OCI-LY1 (cell line): ENCODE results near the gene GP1BB.

Source experiments
- H2AFZ ChIP-seq: fragments of 200-600 bp; sonication (generic), shearing (Covaris generic); 2 replicates; pipeline ENCODE4 v1.6.0; 2014; ENCODE audit warnings: antibody characterized with exemption, mild to moderate bottlenecking, low read length
- H3F3A ChIP-seq: fragments of 200-600 bp; sonication (generic), shearing (Covaris generic); 2 replicates; pipeline ENCODE4 v1.6.0; 2014; ENCODE audit warnings: mild to moderate bottlenecking, antibody characterized with exemption, low read length, moderate library complexity; ENCODE audit not compliant: insufficient read depth
- H3K27ac ChIP-seq: fragments of 200-600 bp; sonication (generic); 2 replicates; pipeline ENCODE4 v1.5.1; 2014; ENCODE audit warnings: low read length, mixed run types, mild to moderate bottlenecking, low read depth; ENCODE audit not compliant: poor library complexity, severe bottlenecking
- H3K27me3 ChIP-seq: fragments of 200-600 bp; sonication (generic); 2 replicates; pipeline ENCODE4 v1.6.0; 2014; ENCODE audit warnings: antibody characterized with exemption, mild to moderate bottlenecking, low read length, moderate library complexity; ENCODE audit not compliant: insufficient read depth
- H3K36me3 ChIP-seq: fragments of 200-600 bp; sonication (generic); 2 replicates; pipeline ENCODE4 v1.6.1; 2014; ENCODE audit warnings: mild to moderate bottlenecking, antibody characterized with exemption, low read length, moderate library complexity, mixed read lengths; ENCODE audit not compliant: insufficient read depth
- H3K4me1 ChIP-seq: fragments of 200-600 bp; sonication (generic); 2 replicates; pipeline ENCODE4 v1.5.1; 2014; ENCODE audit warnings: mild to moderate bottlenecking, low read length, moderate library complexity; ENCODE audit not compliant: insufficient read depth, severe bottlenecking
- H3K4me2 ChIP-seq: fragments of 200-600 bp; sonication (generic), shearing (Covaris generic); 2 replicates; pipeline ENCODE4 v1.6.1; 2014; ENCODE audit warnings: low read length
- H3K4me3 ChIP-seq: fragments of 200-600 bp; sonication (generic); 2 replicates; pipeline ENCODE4 v1.5.1; 2014; ENCODE audit warnings: low read length, low read depth, mild to moderate bottlenecking, mixed read lengths; ENCODE audit not compliant: poor library complexity, severe bottlenecking
- H3K79me2 ChIP-seq: fragments of 200-600 bp; shearing (Covaris generic); 2 replicates; pipeline ENCODE4 v1.6.1; 2016; ENCODE audit warnings: mixed run types, low read length, mixed read lengths; ENCODE audit not compliant: insufficient read depth
- H3K9ac ChIP-seq: fragments of 200-600 bp; sonication (generic), shearing (Covaris generic); 2 replicates; pipeline ENCODE4 v1.6.1; 2014; ENCODE audit warnings: mild to moderate bottlenecking, low read length, mixed read lengths
- H3K9me2 ChIP-seq: fragments of 200-600 bp; sonication (generic), shearing (Covaris generic); 2 replicates; pipeline ENCODE4 v1.6.1; 2014; ENCODE audit warnings: low read depth, mild to moderate bottlenecking, low read length, mixed read lengths
- H3K9me3 ChIP-seq: fragments of 200-600 bp; shearing (Covaris generic); 2 replicates; pipeline ENCODE4 v1.6.1; 2014; ENCODE audit warnings: low read length, mixed read lengths
- H4K20me1 ChIP-seq: fragments of 200-600 bp; sonication (generic), shearing (Covaris generic); 2 replicates; pipeline ENCODE4 v1.6.0; 2016; ENCODE audit warnings: mild to moderate bottlenecking, low read length; ENCODE audit not compliant: insufficient read depth
- CTCF ChIP-seq: fragments of 200-600 bp; sonication (generic), shearing (Covaris generic); IDR thresholded peaks from 2 replicates; pipeline ENCODE4 v1.5.1; 2017; ENCODE audit warnings: mild to moderate bottlenecking, antibody characterized with exemption, low read length, moderate library complexity, mixed read lengths
- EZH2 ChIP-seq: fragments of 200-600 bp; sonication (generic), shearing (Covaris generic); IDR thresholded peaks from 2 replicates; pipeline ENCODE4 v1.8.0; 2017; ENCODE audit warnings: borderline replicate concordance, mixed run types, mild to moderate bottlenecking, antibody characterized with exemption, low read length, moderate library complexity, mixed read lengths

Gene GP1BB

GRCh38 chr22:19766240-19766510 lies 42.8 kb downstream of the GP1BB start:
- Histone ChIP-seq H3K27me3 (peaks cover 17% of the 10 kb centered on the region), H2AFZ (no peak overlapping the region), H3K9me3 (no peaks in the 10 kb centered on the region), H3K4me1 (peaks cover 8% of the 10 kb centered on the region), H3K79me2 (no peaks in the 10 kb centered on the region), H3K27ac (no peak overlapping the region), H3K9ac (no peak overlapping the region), H3F3A (no peaks in the 10 kb centered on the region), H3K4me2 (peak overlapping the region; percentile 70; the same call in 1 of the 2 replicates), H4K20me1 (no peaks in the 10 kb centered on the region), H3K4me3 (no peak overlapping the region), H3K9me2 (no peaks in the 10 kb centered on the region), H3K36me3 (no peaks in the 10 kb centered on the region)
- TF ChIP-seq EZH2 (no peak), CTCF (no peak)

DNA sequence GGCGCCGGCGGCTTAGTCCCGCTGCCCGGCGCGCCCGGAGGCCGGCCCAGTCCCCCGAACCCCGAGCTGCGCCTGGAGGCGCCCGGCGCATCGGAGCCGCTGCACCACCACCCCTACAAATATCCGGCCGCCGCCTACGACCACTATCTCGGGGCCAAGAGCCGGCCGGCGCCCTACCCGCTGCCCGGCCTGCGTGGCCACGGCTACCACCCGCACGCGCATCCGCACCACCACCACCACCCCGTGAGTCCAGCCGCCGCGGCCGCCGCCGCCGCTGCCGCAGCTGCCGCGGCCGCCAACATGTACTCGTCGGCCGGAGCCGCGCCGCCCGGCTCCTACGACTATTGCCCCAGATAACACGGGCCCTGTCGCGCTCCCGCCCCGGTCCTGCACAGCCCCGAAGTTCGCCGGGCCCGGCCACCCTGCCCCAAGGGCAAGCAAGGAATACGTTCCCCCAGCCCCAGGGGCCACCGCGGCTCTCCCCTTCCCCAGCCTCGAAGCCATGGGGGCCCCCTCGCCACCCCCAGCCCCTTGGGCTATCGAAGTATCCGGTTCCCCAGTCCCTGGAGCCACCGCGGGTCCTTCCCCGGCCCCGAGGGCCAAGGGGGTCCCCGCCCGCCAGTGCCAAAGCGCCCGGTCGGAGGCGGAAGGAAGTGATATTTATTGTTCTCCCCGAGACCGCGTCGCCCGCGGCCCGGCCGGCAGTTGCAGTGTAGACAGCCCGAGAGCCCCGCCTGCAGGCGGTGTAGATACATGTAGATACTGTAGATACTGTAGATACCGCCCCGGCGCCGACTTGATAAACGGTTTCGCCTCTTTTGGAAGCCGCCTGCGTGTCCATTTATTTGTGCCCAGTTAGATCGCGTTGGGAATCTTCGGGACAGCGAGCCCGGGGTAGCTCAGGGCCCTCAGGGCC lies 43.4 kb downstream of the GP1BB start:
- peak overlapping the region; percentile 44; the same call in 1 of the 2 replicates for H3K9ac ChIP-seq
- H3K9me2 ChIP-seq = no peaks in the 10 kb centered on the region
- H3K79me2 ChIP-seq = no peaks in the 10 kb centered on the region
- no peak overlapping the region for H2AFZ ChIP-seq
- H3K9me3 ChIP-seq = no peaks in the 10 kb centered on the region
- peaks cover 8% of the 10 kb centered on the region for H3K4me1 ChIP-seq
- H3K27me3 ChIP-seq = peaks cover 13% of the 10 kb centered on the region
- TF ChIP-seq CTCF (peak; percentile 63), EZH2 (no peak)
- no peaks in the 10 kb centered on the region for H4K20me1 ChIP-seq
- no peak overlapping the region for H3K27ac ChIP-seq
- no peaks in the 10 kb centered on the region for H3K36me3 ChIP-seq
- H3K4me3 ChIP-seq = peak overlapping the region; percentile 51
- H3F3A ChIP-seq = no peaks in the 10 kb centered on the region
- peak overlapping the region; percentile 70 for H3K4me2 ChIP-seq

DNA sequence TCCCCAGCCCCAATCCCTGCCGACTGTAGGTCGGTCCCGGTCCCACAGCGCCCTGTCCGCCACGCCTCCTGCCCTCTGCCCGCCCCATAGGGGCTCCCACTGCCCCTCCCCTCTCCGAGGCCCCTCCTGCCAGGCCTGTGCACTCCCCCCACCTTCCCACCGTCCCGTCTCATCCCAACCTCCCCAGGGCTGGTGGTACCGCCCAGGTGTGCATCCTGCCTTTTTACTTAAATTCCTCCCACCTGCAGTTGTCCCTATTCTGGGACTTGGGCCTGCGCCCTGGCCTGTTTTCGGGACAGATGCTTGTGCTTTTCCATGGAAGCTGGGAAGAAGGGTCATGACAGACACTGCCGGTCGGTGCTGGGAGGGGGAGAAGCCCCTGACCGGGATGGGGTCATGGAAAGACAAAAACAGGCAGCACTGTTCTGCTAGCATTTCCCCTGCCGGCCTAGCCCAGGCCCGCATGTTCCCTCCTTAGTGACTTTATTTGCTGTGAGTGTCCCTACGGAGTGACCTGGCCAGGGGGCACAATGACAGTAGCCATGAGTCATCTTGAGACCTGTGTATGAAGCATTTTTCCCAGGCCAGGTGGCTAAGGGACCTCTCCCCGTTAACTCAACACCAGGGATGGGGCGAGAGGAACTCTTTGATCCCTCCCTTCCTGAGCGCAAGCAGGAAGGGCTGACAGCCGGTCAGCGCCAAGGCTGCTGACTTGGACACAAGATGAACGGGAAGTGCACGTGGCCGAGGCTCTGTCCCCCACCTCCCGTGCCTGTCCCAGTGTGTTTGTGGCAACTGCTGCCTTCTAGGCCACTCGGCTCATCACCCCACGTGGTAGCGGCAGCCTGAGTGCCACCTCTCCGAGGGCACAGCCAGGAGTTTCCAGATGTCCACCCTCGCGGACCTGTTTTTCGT lies 44.3 kb downstream of the GP1BB start:
- H3K9ac ChIP-seq = no peak overlapping the region

More for the DNA sequence above, 44.3 kb downstream of the GP1BB start:
- H3K27ac ChIP-seq = no peak overlapping the region
- H3F3A ChIP-seq = no peaks in the 10 kb centered on the region
- H4K20me1 ChIP-seq = no peaks in the 10 kb centered on the region
- peaks cover 10% of the 10 kb centered on the region for H3K27me3 ChIP-seq
- H3K36me3 ChIP-seq = no peaks in the 10 kb centered on the region
- no peaks in the 10 kb centered on the region for H3K9me3 ChIP-seq
- no peaks in the 10 kb centered on the region for H3K79me2 ChIP-seq
- no peak for TF ChIP-seq EZH2
- no peak for TF ChIP-seq CTCF
- H3K4me3 ChIP-seq = peak overlapping the region; percentile 51
- peak overlapping the region; percentile 70 for H3K4me2 ChIP-seq
- H2AFZ ChIP-seq = no peak overlapping the region
- H3K9me2 ChIP-seq = no peaks in the 10 kb centered on the region
- peaks cover 12% of the 10 kb centered on the region for H3K4me1 ChIP-seq
